ENCODE measurements around the gene TCEAL6.
"Not testable (repeated sequence)": the region's sequence is repeated elsewhere in the genome, so short reads cannot be mapped to it uniquely, and the experiment has no call there.

The TCEAL6 gene

GRCh38 chrX:102142274-102142673, at the start of gene TCEAL6:
Gene TCEAL6, minus strand, starts transcription at chrX:102142481.
- not testable (repeated sequence) for DNase-seq (ENCODE audit: low spot score)

DNA sequence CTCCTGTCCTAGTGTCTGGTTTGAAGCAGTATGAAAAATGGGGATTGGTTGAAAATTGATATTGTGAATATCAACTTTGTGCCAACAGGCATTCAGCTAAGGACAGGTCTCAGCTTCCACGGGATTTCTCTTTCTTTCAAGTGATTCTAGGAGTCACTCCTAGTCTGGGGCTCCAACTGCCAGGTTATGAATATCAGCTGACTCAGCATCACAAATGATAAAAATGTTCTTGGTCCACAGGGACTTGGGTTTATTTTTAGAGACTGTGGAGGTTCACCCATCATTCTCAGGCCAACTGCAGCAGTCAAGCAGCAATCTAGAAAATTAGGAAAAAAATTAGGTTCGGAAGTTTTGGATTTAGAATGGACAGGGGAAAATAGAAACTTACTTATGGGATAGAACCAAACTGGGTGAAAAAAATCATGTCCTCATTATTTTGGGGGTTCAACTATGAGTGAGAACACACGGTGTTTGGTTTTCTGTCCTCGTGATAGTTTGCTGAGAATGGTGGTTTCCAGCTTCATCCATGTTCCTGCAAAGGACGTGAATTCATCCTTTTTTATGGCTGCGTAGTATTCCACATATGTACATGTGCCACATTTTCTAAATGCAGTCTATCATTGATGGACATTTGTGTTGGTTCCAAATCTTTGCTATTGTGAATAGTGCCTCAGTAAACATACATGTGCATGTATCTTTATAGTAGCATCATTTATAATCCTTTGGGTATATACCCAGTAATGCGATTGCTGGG, 43.9 kb upstream of the TCEAL6 start:
- DNase-seq (ENCODE audit: low spot score), result no peak

GRCh38 chrX:102155806-102156179, 13.5 kb upstream of the TCEAL6 start, which contains the start of gene BEX5:
Gene BEX5, minus strand, starts transcription at chrX:102155977. Its CDS starts 1,712 bp downstream, at chrX:102154265.
- peak; percentile 52 for DNase-seq (ENCODE audit: low spot score)

GRCh38 chrX:102154900-102155805, 12.9 kb upstream of the TCEAL6 start:
- peak; percentile 15 for DNase-seq (ENCODE audit: low spot score)

- peak; percentile 9 for DNase-seq (ENCODE audit: low spot score)
Measured at GRCh38 chrX:102154218-102154860, 12.1 kb upstream of the TCEAL6 start.

DNA sequence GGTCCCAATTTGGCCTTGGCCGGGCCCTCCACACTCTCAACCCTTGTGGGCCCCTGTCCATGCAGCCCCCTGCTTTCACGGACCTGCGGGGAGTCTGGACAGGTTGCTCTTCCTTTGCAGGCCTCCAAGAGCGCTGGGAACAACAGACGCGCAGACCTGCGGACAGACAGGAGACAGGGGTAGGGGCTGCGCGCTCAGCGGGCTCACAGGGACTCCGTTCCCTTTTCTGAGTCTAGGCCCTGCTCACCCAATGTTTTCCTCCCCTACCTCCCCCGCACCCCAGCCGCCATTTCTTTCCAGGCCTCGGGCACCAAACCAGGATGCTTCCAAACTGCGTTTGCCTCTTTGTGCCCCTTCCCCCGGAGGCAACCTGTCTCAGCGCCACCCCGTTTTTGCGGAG, 650 bp downstream of the TCEAL6 start:
- not testable (repeated sequence) for DNase-seq (ENCODE audit: low spot score)

GRCh38 chrX:102140876-102141275, 1.4 kb downstream of the TCEAL6 start:
- not testable (repeated sequence) for DNase-seq (ENCODE audit: low spot score)

- no peak for DNase-seq (ENCODE audit: low spot score)
Measured at GRCh38 chrX:102138064-102138463, 4.2 kb downstream of the TCEAL6 start.

- no peak for DNase-seq (ENCODE audit: low spot score)
Measured at GRCh38 chrX:102129473-102129872, 12.8 kb downstream of the TCEAL6 start.

DNA sequence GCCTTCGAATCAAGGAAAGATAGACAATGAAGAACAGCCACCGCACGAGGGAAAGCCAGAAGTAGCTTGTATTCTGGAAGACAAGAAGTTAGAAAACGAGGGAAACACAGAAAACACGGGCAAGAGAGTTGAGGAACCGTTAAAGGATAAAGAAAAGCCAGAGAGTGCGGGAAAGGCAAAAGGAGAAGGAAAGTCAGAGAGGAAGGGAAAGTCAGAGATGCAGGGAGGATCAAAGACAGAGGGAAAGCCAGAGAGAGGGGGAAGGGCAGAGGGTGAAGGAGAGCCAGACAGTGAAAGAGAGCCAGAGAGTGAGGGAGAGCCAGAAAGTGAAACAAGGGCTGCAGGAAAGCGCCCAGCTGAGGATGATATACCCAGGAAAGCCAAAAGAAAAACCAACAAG, 15.4 kb downstream of the TCEAL6 start:
- DNase-seq (ENCODE audit: low spot score), result no peak

- not testable (repeated sequence) for DNase-seq (ENCODE audit: low spot score)
Measured at GRCh38 chrX:102126080-102126818, 16.0 kb downstream of the TCEAL6 start.

DNA sequence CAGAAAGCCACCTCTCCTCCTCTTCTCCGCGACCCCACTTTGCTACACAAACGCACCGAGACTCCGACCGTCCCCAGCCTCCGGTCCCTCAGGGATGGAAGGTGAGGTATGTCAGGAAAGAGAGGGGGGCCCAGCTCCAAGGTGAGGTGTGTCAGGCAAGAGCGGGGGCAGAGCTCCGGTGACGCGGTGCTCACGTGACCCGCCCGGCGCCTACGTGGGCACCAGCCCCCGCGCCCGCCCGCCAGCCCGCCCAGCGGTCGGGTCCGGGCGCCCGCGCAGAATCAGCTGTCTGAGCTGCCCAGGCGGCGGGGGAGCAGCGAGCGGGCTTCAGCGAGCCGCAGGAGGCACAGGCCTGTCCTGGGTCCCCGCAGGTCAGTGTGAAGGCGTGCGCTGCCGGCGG, 16.8 kb downstream of the TCEAL6 start, which contains the start of gene TCEAL2:
TSS of gene TCEAL2 (plus strand) at position 244 of the 400 bp plus-strand sequence. CDS start 1,152 bp downstream, outside the sequence.
- not testable (repeated sequence) for DNase-seq (ENCODE audit: low spot score)

DNA sequence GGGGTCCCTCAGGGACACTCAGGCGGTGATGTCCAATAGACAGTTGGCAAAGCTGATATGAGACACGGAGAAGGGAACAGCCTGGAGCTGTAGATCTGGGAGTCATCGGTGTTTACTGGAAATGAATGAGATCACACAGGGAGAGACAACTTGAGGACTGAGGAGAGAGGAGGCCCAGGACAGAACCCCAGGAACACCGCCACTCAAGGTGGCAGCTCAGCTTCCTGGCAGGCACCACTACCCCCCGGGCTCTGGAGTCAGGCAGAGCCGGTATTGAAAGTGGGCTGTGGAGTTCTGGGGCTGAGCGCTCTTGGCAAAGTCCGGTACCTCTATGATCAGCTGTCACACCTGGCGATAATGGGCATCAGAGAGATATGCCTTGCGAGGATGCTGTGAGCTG, 17.3 kb downstream of the TCEAL6 start:
- not testable (repeated sequence) for DNase-seq (ENCODE audit: low spot score)

- no peak for DNase-seq (ENCODE audit: low spot score)
Measured at GRCh38 chrX:102115748-102116147, 26.5 kb downstream of the TCEAL6 start.

DNA sequence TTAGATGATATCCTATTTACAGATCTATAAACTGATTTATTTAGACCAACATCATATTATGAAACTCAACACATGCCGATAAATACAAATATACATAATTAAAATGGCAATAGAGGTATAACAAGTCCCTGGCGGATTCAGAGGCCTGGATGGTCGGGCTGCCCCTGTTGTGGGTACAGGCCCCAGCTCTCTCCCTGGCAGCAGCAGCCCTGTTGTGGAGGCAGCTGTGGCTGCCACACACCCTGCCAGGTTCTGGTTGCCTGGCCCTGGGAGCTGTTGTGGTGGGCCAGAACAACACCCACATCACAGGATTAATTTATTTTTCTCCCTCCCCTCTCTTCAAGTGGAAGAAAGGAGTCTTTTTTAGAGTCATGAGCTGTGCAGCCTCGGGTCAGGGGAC, 28.9 kb downstream of the TCEAL6 start:
- DNase-seq (ENCODE audit: low spot score), result no peak

All from D341Med (cell line).